Measurements from ENCODE around the gene ZCWPW2.

ZCWPW2 gene, protein sequence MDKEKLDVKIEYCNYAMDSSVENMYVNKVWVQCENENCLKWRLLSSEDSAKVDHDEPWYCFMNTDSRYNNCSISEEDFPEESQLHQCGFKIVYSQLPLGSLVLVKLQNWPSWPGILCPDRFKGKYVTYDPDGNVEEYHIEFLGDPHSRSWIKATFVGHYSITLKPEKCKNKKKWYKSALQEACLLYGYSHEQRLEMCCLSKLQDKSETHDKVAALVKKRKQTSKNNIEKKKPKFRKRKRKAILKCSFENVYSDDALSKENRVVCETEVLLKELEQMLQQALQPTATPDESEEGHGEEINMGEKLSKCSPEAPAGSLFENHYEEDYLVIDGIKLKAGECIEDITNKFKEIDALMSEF

DNA sequence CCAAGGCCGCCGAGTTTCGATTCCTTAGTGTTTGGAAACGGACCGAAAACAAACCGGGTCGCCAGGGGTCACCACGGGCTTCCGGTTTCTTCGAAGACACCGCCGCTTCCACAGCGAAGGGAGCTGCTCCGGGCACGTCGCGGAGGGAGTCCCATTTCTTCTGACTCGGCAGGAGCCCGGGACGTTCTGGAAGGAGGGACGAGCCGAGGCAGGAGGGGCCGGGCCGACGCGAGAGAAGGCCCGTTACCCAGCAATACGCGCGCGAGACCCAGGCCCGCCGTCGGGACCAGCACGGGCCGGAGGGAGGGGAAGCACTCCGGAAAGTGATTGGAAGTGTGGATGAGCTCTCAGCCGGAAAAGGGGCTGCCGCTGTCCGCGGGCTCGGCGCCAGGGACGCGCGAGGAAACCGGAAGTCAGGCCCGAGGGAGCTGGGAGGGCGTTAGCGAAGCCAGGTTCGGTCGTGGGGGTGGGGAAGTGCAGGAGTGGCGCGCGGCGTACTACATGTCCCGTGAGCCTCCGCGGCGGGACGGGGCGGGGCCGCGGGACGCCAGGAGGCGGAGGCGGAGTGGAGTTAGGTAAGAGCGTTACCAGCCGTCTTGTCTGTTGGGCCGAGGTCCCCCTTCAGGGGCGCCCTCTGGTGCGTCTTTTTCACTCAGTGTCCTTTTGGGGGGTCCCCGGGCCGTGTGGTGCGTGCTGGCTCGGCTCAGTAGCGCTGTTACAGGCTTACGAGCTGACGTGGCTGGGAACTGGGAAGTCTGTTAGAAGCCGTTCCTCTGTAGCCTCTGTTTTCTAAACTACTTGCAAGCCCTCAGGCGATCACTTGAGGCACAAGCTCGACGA, at the start of gene ZCWPW2, which contains the start of gene AZI2:
Gene ZCWPW2, plus strand, starts transcription at position 93 of the 840 bp plus-strand sequence. CDS start 64,348 bp downstream, outside the sequence.
Gene AZI2, minus strand, starts transcription at position 196 of the 840 bp plus-strand sequence. CDS start 8,207 bp downstream, outside the sequence.
- DNase-seq (ENCODE audit: low spot score) = peak; percentile 84

DNA sequence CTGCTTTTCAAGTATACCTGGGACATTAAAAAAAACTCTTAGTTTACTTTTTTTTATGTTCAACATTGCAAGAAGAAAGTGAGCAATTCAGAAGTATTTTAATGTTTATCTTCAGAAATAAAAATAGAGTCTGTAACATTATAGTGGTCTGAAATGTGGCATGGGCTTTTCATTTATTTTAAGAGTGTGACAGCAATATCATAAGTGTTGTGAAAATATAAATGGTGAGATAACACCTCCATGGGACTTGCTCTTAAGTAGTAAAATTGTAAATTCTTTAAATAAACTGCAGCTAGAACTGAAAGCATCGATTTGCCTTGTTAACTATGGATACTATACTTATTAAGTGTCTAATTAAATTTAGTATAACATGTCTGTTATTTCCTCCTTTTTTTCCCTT, 48.8 kb upstream of the ZCWPW2 start:
- DNase-seq (ENCODE audit: low spot score) = no peak

DNA sequence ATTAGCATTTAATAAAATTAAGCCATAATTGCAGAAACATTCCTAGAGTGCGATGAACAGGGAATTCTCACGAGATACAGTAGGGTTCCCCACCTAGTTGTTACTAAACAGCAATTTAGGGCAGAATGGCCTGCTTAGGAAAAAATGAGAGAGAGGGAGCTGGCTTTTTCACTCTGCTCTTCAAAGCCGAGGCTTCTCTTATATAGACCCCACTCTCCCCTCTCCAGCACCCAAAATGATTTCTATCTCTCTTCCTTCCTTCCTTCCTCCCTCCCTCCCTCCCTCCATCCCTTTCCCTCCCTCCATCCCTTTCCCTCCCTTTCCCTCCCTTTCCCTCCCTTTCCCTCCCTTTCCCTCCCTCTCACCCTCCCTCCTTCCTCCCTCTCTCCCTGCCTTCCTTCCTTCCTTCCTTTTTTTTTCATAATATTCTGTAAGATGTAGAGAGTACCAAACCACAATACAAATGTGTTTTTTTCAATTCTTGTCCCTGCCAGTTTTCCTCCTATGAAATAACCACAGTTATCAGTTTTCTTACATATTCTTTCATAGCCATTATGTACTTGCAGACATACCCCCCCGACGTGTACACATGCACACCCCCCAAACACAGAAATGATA, 48.1 kb upstream of the ZCWPW2 start:
- no peak for DNase-seq (ENCODE audit: low spot score)

DNA sequence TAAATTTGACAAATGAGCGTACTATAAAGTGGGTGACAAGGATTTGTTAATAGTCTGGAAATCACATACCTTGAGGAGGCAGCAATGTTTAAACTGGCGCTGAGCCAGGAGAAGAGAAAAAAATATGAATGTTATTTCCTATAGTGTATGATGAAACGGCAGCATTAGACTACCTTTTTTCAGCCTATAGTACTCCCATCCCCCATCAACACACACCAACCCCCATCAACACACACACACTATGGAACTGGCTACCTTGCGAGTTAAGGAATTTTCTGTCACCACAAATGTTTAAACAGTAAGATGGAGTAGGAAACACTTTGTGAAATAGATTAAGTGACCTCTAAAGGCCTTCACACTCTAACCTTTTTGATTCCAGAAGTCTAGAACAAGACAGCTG, 46.8 kb upstream of the ZCWPW2 start:
- DNase-seq (ENCODE audit: low spot score) = no peak

DNA sequence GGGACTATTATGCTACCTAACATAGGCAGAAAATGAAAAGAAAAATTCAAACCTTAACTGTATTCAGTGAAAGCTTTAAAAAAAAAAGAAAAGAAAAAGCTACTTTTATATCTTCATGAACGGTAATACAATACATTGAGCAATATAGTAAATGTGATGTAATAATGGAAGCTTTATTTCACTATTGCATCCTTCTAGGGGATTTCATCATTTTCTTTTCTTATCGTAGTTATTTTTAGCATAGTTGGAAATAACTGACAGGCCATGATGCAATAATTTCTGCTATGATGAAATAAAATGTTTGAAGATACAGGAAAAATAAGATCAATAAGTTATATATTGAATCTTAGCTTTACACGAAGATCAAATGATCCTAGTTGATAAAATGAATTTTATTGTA, 40.3 kb upstream of the ZCWPW2 start:
- DNase-seq (ENCODE audit: low spot score) = no peak

DNA sequence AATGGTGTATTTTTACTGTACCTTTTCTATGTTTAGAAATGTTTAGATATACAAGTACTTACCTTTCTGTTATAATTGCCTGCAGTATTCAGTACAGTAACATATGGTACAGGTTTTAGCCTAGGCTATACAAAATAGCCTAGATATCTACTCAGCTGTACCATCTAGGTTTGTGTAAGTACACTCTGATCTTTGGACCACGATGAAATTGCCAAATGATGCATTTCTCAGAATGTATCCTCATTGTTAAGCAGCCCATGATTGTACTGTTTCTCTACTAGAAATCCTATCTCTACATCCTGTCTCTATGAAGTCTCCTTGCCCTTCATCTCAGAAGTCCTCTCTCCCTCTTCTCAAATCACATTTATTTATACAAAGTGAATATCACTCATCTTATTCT, 32.8 kb upstream of the ZCWPW2 start:
- DNase-seq (ENCODE audit: low spot score) = no peak

DNA sequence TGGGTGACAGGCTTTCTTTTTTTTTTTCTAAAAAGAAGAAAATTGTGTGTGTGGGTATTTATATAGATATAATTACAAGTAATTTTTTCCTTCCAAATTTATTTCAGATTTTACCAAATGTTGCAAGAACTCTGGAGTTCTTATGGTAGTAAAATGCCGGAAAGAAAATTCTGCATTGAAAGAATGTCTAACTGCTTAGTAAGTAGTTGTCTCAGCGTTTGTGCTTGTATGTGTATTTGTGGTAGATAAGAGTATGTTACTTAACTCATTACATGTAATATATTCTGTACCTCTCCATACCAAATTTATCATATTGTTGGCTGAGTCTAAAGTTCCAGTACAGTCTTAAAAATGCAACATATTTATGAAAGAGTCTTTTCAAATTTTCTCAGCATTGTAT, 32.3 kb upstream of the ZCWPW2 start:
- no peak for DNase-seq (ENCODE audit: low spot score)

DNA sequence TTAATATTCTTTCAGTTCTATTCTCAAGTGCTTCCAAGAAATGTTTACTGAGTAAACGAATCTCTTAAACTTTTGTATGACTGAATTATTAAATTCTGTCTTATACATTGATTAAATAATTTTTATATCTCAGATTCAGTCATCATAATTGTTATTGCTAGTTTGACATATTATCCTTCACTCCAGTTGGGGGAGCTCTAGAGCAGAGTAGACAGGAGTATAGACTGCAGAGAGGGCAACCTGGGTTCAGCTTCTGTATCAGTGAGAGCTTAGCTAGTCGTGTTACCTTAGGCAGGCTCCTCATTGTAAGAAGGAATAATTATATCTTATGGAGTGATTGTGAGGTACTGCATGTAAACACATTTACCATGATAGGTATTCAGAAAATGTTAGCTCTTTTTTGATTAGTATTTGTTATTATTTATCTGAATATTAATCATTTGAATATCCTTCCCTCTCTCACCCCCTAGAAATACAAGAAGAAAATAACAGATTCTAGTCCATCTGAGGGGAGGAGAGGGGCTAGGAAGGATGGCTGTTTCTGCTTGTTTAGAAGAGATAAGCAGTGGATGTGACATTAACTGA, 31.0 kb upstream of the ZCWPW2 start:
- peak; percentile 47 for DNase-seq (ENCODE audit: low spot score)

DNA sequence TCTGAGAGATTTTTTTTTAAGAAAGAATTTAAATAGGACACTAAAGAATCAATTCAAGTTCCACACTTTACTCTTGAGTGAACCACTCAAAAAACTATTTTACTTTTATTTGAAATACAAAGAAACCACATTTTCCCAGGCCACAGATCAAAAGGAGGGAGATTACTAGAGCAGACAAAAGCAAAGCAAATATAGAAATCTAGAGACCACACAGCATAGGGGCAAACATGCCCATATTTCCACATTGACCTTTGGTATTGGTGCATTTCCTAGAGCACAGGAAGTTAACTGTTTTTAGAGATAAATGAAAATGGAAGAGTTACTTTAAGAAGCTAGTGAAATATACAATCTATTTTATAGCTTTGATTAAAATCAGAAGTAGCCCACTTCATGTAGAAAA, 27.5 kb upstream of the ZCWPW2 start:
- DNase-seq (ENCODE audit: low spot score) = no peak

DNA sequence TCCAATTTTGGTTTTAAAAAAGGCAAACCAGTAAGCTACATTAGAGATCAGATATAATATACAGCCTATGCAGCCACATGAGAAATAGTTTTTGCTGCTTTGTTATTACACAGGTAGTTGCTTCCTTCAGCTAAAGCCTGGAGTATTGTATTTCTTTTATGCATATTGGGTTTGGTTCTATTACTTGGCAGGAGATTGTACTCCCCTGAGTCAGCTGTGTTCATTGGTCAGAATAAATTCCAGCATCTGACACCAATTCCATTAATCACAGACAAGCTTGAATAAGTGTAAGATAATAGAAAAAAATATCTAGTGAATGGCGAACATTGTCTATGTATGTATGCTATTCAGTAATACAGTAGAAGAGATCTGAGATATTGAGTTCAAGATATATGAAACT, 26.1 kb upstream of the ZCWPW2 start:
- no peak for DNase-seq (ENCODE audit: low spot score)

DNA sequence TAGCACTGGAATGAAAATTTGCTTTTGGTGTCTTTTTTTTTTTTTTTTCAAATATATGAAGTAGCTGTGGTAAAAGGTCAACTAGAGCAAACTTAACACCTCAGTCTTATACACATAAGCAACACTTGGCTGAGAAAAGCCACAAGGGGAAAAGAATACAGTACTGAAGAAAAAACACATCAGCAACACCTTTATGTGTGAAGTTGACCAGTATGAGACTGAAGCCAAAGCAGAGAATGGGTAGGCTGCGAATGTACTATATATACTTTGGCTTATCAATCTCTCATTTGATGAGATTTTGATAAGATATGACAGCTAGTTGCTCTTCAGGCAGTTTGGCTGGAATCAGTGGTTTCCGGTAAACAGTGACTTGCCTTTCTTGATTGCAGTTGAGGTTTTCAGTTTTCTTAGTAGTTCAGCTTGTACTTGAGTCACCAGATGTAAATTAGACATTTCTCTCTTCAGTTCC, 22.0 kb upstream of the ZCWPW2 start:
- DNase-seq (ENCODE audit: low spot score) = no peak

DNA sequence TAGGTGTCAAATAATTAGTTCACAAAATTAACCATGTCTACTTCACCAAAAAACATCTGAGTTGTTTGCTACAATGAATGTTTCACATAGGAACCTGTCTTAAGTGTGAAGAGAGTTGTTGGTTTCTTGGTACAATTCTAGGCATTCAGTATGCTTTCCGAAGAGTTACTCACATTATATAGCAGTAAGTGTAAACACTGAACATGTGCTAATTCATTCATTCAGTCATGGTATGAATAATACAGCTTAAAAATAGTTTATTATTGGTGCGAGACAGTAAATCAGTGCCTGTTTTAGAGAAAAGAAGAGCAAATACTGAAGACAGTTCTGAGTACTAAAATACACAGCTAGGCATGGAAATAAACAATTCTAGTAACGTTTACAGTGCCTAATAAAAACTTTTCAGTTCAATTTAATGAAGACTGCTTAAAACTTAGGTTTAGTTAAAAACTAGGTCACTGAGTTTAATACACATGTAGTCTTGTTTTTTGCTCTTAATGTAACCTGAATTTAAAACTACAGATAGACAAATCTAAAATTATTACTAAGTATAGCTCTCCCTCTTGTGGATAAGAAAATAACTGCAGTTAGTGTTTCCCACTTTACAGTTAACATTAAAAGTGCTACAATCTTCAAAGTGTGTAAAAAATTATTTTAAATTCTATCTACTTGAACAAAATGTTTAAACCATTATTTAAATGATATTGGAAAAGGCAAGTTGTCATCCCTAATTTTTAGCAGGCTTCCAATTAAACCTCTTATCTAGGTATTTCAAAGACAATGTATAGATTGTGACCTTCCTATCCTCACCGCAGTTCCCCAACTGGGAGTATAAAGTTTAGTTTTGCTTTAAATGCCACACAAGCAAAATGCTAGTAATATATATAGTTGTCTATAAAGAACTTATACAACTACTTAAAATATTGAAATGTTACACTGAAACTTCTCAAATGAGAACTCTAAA, 20.1 kb upstream of the ZCWPW2 start:
- no peak for DNase-seq (ENCODE audit: low spot score)

DNA sequence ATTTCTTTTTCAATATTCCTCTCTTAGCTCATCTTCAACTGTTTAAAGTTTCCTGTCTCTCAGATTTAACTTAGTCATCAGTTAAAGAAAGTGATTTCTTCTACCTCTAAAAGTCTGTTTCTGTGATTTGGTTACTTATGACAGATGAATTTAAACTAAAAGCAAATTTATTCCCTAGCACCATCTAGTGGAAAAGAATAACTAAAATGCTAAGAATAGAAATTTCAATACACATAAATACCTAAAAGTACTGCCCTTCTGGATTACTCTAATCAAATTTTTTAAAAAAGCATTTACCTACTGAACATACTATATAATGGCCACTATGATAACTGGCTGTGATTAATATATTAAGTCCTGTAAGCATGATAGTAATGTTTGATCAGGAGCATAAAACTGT, 14.0 kb upstream of the ZCWPW2 start:
- DNase-seq (ENCODE audit: low spot score) = no peak

DNA sequence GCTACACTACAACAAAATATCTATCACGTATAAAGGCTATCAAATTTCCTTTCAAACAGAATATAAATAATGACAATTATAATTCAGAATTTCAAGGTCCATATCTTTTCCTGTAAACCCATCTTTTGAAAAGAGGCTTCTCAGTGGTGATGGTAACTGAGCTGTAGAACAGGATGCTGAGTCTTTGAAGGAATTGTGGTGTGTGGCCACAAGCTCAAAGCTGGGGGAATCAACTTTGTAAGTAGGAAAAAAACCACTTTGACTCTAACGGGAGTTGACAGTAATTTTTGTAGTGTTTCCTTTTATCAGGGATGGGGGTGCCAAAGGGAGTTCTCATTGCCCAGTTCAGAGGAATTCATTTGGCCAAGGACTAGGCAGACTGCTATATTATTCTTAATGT, 13.3 kb upstream of the ZCWPW2 start:
- DNase-seq (ENCODE audit: low spot score) = no peak

DNA sequence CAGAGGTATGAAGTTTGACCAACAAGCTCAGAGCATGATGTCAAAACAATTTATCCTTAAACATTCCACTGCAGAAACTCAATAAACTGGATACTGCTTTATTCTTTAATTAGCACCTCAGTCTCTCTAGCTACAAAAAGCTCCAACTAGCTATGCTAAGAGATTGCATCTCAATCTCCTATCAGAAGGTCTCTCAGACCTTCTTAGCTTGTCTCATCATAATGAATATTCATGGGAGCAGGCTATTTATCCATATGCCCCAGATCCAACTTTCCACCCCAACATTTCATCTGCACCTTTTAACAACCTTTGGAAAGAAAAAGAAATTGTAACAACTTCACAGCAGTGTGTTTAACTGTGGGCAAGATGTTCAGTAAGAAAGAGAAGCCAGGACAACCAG, 11.3 kb upstream of the ZCWPW2 start:
- no peak for DNase-seq (ENCODE audit: low spot score)

DNA sequence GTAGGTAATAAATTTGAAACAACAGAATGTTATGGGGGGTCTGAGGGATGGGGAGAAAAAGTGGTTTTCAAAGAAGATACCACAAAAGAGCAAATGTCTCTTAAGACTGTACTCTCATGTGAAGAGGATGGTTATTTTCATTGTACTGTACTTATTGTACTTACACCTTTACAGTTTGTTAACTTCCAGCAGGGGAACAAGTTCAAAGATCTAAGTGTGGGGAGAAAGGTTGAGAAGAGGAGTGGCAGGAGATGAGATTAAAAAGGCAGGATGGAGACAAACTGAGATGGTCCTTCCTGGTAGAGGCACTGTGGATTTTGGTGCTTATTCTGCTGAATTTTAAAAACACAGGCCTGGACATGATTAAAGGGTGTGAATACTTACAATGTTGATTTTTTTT, 5.4 kb upstream of the ZCWPW2 start:
- no peak for DNase-seq (ENCODE audit: low spot score)

DNA sequence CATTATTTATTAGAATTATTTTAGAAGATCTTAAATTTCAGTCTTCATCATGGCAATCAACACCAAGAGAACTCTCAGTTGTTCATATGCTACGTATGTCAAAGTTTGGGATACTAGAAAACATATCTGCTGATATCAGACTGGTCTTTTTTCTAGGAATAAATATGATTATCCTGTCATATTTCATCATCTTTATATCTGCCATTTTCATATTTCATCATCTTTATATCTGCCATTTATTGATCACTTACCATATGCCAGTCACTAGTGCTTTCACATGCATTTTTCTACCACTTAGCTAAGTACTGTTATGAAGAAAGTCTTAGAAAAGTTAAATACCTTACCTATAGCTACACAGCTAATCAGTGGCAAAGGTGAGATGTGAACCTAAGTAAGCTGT, 2.8 kb upstream of the ZCWPW2 start:
- DNase-seq (ENCODE audit: low spot score) = no peak

DNA sequence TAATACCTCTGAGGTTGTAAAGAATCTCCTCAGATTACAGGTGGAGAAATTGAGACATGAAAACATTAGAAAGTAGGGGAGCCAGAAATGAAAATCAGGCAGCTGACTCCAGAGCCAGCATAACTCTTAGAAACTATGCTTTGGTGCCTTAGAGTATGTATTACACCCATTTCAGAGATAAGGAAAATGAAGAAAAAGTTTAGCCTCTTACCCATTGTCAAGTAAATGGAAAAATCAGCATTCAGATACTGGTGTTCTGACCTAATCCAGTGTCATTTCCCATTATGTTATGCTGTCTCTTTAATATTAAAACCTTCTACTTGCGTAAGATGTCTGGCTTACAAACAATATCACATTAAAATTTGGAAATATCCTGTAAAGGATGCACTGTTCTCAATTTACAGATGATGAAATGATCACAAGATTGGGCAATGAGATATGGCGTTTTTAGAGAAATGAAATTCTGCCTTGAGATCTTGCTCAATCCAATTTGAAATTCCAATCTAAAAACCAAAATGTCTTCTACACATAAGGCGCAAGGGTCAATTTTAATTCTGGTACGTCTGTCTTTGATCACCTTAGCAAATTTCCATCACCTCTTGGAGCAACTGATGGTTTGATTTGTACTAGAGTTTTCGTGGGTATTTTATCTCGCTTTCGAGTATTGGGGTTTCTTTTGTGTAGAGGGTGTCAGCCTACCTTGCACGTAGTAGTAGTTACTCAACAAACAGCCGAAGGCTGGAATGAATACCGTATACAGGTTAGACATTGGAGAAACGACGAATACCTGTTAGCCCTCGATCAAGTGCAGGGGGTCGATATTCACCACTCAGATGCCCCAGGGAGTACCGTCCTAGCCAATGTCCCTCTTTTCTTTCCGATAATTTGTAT, 902 bp upstream of the ZCWPW2 start:
- DNase-seq (ENCODE audit: low spot score) = no peak

DNA sequence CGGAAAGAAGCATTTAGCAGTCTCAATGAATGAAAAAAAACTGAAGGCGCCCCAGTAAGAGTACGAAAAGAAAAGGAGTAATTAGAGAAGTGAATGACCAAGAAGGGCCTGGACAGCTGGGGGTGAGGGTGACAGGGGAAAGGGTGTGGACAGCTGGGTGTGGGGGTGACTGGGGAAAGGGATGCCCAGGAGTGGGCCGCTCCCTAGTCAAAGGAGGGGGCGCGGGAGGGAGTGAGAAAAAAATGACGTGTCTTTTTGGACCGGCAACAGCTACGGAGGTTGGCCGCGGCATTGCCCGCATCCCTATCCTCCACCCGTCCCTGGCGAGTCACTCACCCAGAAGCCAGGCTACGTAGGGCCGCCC, 274 bp upstream of the ZCWPW2 start:
- no peak for DNase-seq (ENCODE audit: low spot score)

DNA sequence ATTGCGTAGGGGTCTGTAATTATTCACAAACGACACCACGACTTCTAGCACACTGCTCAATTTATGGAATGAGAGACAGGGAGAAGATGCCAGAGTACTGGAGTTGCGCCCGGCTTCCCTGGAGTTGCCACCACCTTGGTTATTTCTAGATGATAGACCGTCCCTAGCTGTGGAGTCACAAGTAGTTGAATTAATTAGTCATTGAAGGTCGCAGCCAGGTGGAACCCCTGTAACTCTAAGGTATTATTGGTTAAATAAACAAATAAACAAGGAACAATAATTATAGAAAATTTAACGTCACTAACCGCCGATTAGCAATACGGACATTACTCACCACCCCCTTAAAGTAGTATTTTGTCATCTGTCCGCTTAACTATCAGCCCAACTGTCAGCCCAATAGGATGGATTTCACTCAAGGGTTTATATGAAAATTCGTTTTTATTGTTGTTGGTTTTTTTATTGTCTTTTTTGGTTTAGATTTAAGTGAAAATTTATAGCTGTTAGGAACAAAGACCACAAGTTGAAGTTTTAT, 1.0 kb downstream of the ZCWPW2 start:
- no peak for DNase-seq (ENCODE audit: low spot score)
